CD14-positive monocyte (primary cell): Measurements from ENCODE around the gene SF3A1. TPM values are rescaled to one million over a fixed set of nuclear protein-coding genes. Genes with fewer than 3 reads are reported as not detected.

Source experiments
- DNase-seq, 3 donors: peaks; one replicate each; pipeline ENCODE4 v3.0.0-alpha.2; 2011 to 2022
- H2AFZ ChIP-seq: 2 replicates; pipeline ENCODE4 v1.6.0; 2012; ENCODE audit warnings: mild to moderate bottlenecking, low read depth, low read length, inconsistent platforms; ENCODE audit not compliant: insufficient read depth, poor library complexity, severe bottlenecking
- H3K27ac ChIP-seq, 2 donors: 1 replicate in 1 of 2; 2 replicates in 1 of 2; pipeline ENCODE4 v1.5.1; 2012 to 2013; ENCODE audit warnings: low read length in 2 of 2, control low read depth in 1 of 2, inconsistent platforms in 1 of 2, low read depth in 1 of 2, mild to moderate bottlenecking in 1 of 2
- H3K27me3 ChIP-seq, 2 donors: one replicate each; pipeline versions ENCODE4 v1.6.0 to v1.6.1; 2011 to 2013; ENCODE audit warnings: low read length in 2 of 2; ENCODE audit not compliant: control insufficient read depth in 2 of 2, insufficient read depth in 2 of 2
- H3K36me3 ChIP-seq, 2 donors: replicated peaks in 1 of 2; 1 replicate in 1 of 2; 2 replicates in 1 of 2; pipeline versions ENCODE4 v1.5.1 to v1.6.1; 2012 to 2013; ENCODE audit warnings: low read length in 2 of 2, control low read depth in 1 of 2, inconsistent platforms in 1 of 2, mild to moderate bottlenecking in 1 of 2; ENCODE audit not compliant: insufficient read depth in 2 of 2, control insufficient read depth in 1 of 2
- H3K4me1 ChIP-seq, 2 donors: 1 replicate in 1 of 2; 2 replicates in 1 of 2; pipeline versions ENCODE4 v1.5.1 to v1.6.1; 2012 to 2013; ENCODE audit warnings: low read length in 2 of 2, control low read depth in 1 of 2, inconsistent platforms in 1 of 2, mild to moderate bottlenecking in 1 of 2, moderate library complexity in 1 of 2; ENCODE audit not compliant: insufficient read depth in 2 of 2, control insufficient read depth in 1 of 2
- H3K4me2 ChIP-seq: replicated peaks from 2 replicates; pipeline ENCODE3; 2012; ENCODE audit warnings: low read length, moderate library complexity, mild to moderate bottlenecking; ENCODE audit not compliant: poor library complexity, severe bottlenecking; ENCODE audit errors: extremely low read depth
- H3K4me3 ChIP-seq, 3 experiments: fragments of 200-600 bp in 1 of 3; sonication (generic) in 1 of 3; replicated peaks in 1 of 3; 1 replicate in 2 of 3; 2 replicates in 1 of 3; pipeline ENCODE4 v1.5.1; 2011 to 2013; ENCODE audit warnings: low read length in 3 of 3, mild to moderate bottlenecking in 3 of 3, control low read depth in 2 of 3, low read depth in 2 of 3, inconsistent platforms in 1 of 3, moderate library complexity in 1 of 3
- H3K79me2 ChIP-seq: 2 replicates; pipeline ENCODE4 v1.6.0; 2012; ENCODE audit warnings: mild to moderate bottlenecking, control low read depth, inconsistent platforms, low read length, moderate library complexity; ENCODE audit not compliant: insufficient read depth
- H3K9ac ChIP-seq: 2 replicates; pipeline ENCODE4 v1.6.0; 2017; ENCODE audit warnings: low read length, mild to moderate bottlenecking; ENCODE audit not compliant: insufficient read depth, poor library complexity, severe bottlenecking
- H3K9me3 ChIP-seq, 2 donors: replicated peaks in 1 of 2; 1 replicate in 1 of 2; 2 replicates in 1 of 2; pipeline versions ENCODE4 v1.5.1 to v1.6.1; 2012 to 2013; ENCODE audit warnings: low read length in 2 of 2, control low read depth in 1 of 2; ENCODE audit not compliant: control insufficient read depth in 1 of 2, insufficient read depth in 1 of 2
- H4K20me1 ChIP-seq: 2 replicates; pipeline ENCODE4 v1.6.0; 2012; ENCODE audit warnings: mild to moderate bottlenecking, low read length, control low read depth, moderate library complexity; ENCODE audit not compliant: insufficient read depth
- H3K27ac Mint-ChIP-seq, 7 donors: one replicate each; pipeline ENCODE4 v1.8.0; 2020; ENCODE audit warnings: mild to moderate bottlenecking in 7 of 7, mixed read lengths in 7 of 7, moderate library complexity in 6 of 7, inconsistent platforms in 2 of 7
- H3K27me3 Mint-ChIP-seq, 3 donors: one replicate each; pipeline ENCODE4 v1.8.0; 2021 to 2022; ENCODE audit warnings: low read depth in 3 of 3, mild to moderate bottlenecking in 3 of 3, mixed read lengths in 3 of 3, moderate library complexity in 3 of 3, inconsistent platforms in 1 of 3
- H3K36me3 Mint-ChIP-seq, 2 donors: one replicate each; pipeline ENCODE4 v1.8.0; 2020; ENCODE audit warnings: mixed read lengths in 2 of 2, inconsistent platforms in 1 of 2, mild to moderate bottlenecking in 1 of 2
- H3K4me1 Mint-ChIP-seq: one replicate; pipeline ENCODE4 v1.8.0; 2020; ENCODE audit warnings: mild to moderate bottlenecking, mixed read lengths
- H3K4me3 Mint-ChIP-seq, 2 donors: one replicate each; pipeline ENCODE4 v1.8.0; 2020; ENCODE audit warnings: mild to moderate bottlenecking in 2 of 2, mixed read lengths in 2 of 2, moderate library complexity in 1 of 2
- H3K9me3 Mint-ChIP-seq, 7 donors: one replicate each; pipeline ENCODE4 v1.8.0; 2020 to 2022; ENCODE audit warnings: mixed read lengths in 7 of 7, mild to moderate bottlenecking in 6 of 7, moderate library complexity in 6 of 7, inconsistent platforms in 2 of 7
- WGBS: methylation state at CpG from one replicate; pipeline ENCODE4 v1.1.5; 2013; ENCODE audit warnings: missing lambda C conversion rate; ENCODE audit not compliant: insufficient coverage; 5-methylcytosine and 5-hydroxymethylcytosine counted together
- intact Hi-C, 2 donors: fragments of 100-400 bp; cut with micrococcal nuclease; formaldehyde crosslinking; loops; one replicate each; pipeline versions ENCODE4 v1.15.0 to v1.15.1; 2023
- polyA plus RNA-seq, 3 donors: library from polyadenylated mRNA; depleted of rRNA in 1 of 3; unstranded in 2 of 3; stranded (reverse) in 1 of 3; fragments of 300-500 nt in 2 of 3; fragments of >200 nt in 1 of 3; fragmentation: Illumina TruSeq in 2 of 3; gene quantifications; 1 replicate in 2 of 3; 2 replicates in 1 of 3; pipeline ENCODE4 v1.2.3, GENCODE V29; 2012 to 2021
- TF ChIP-seq, protein P1 (sequence below): fragments of 200-600 bp; IDR thresholded peaks from one replicate; pipeline ENCODE4 v1.8.0; 2022; ENCODE audit warnings: antibody characterized with exemption, mild to moderate bottlenecking

The SF3A1 gene
- polyA plus RNA-seq, 3 donors = 34.7 to 102 (median 52.1) TPM

DNA sequence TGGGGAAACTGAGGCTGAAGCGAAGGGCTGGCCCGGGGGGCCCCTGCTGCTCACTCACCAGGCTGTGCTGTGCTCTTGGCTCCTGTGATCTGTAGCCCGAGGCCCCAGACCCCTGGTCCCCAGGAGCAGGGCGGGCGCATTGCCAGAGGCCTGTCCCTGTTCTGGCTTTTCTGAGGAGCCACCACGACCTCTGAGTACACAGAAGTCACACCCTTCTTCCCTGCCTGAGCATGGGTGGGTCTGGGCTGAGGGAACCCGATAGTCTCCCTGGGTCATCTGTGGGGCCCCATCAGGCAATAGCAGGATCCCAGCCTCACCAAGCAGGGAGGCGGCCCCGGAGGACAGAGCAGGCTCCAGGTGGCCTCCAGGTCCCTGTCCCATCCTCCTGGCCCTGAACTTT is 72.5 kb downstream of the SF3A1 start:
- peaks cover 0 to 4% (median 2%) of the 10 kb centered on the region in 3 donors for H3K27me3 Mint-ChIP-seq
- H3K9me3 Mint-ChIP-seq = peaks cover 0 to 4% (median 0%) of the 10 kb centered on the region in 7 donors
- no peak overlapping the region for H3K4me3 ChIP-seq
- H3K9me3 ChIP-seq = no peaks in the 10 kb centered on the region
- H3K9ac ChIP-seq = no peak overlapping the region
- DNase-seq = no peak
- no peaks in the 10 kb centered on the region for H3K79me2 ChIP-seq
- 83% methylated on average over 6 of the region's 9 CpGs for WGBS
- H4K20me1 ChIP-seq = no peaks in the 10 kb centered on the region
- peaks cover 67% of the 10 kb centered on the region for H3K4me1 Mint-ChIP-seq
- no peaks in the 10 kb centered on the region for H3K27me3 ChIP-seq
- TF ChIP-seq, protein P1, sequence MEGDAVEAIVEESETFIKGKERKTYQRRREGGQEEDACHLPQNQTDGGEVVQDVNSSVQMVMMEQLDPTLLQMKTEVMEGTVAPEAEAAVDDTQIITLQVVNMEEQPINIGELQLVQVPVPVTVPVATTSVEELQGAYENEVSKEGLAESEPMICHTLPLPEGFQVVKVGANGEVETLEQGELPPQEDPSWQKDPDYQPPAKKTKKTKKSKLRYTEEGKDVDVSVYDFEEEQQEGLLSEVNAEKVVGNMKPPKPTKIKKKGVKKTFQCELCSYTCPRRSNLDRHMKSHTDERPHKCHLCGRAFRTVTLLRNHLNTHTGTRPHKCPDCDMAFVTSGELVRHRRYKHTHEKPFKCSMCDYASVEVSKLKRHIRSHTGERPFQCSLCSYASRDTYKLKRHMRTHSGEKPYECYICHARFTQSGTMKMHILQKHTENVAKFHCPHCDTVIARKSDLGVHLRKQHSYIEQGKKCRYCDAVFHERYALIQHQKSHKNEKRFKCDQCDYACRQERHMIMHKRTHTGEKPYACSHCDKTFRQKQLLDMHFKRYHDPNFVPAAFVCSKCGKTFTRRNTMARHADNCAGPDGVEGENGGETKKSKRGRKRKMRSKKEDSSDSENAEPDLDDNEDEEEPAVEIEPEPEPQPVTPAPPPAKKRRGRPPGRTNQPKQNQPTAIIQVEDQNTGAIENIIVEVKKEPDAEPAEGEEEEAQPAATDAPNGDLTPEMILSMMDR = no peak
- H3K27ac Mint-ChIP-seq = peak overlapping the region in 4 of 7 donors; percentile 35 to 78 (median 53)
- H3K4me3 Mint-ChIP-seq = no peak overlapping the region
- no peak overlapping the region for H2AFZ ChIP-seq
- peaks cover 4 to 9% of the 10 kb centered on the region in 2 donors for H3K36me3 Mint-ChIP-seq
- H3K4me2 ChIP-seq = no peak overlapping the region
- H3K4me1 ChIP-seq = peaks cover 54 to 70% of the 10 kb centered on the region in 2 donors
- intact Hi-C loops = loop anchor here in 1 of 2 donors (10.0 kb wide), 1 partner anchor 179 kb away; no protein-coding TSS in a partner anchor
- no peak overlapping the region for H3K27ac ChIP-seq
- H3K36me3 ChIP-seq = no peaks in the 10 kb centered on the region

DNA sequence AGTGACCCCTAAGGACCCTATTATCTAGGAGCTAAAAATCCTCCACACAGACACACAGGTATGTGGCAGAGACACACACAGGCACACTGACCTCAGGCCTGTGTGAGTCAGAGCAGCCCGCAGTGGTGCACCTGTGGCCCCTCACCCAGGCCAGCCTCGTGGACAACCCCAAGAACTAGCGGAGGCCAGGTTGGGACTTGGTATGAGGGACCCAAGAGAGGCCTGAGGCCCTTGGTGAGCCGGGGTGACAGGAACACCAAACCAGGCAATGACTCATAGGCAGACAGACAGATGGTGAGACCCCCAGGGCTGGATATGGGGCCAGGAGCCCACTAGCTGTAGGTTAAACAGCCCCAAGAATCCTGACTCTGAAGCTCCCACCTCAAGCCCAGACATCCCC is 73.4 kb downstream of the SF3A1 start:
- peak overlapping the region in 1 of 2 donors; percentile 20 for H3K4me3 Mint-ChIP-seq

More for the DNA sequence above, 73.4 kb downstream of the SF3A1 start:
- Mint-ChIP-seq H3K36me3 (peaks cover 4 to 13% of the 10 kb centered on the region in 2 donors), H3K4me1 (peaks cover 72% of the 10 kb centered on the region), H3K27me3 (peaks cover 2 to 4% (median 3%) of the 10 kb centered on the region in 3 donors), H3K27ac (peak overlapping the region in 5 of 7 donors; percentile 57 to 84 (median 69)), H3K9me3 (peaks cover 0 to 6% (median 0%) of the 10 kb centered on the region in 7 donors)
- H3K4me1 ChIP-seq = peaks cover 55 to 70% of the 10 kb centered on the region in 2 donors
- 87% methylated on average over 3 of the region's 4 CpGs for WGBS
- H3K9me3 ChIP-seq = no peaks in the 10 kb centered on the region
- no peaks in the 10 kb centered on the region for H3K27me3 ChIP-seq
- no peak for DNase-seq
- TF ChIP-seq, protein P1 = no peak
- no peak overlapping the region for H3K4me2 ChIP-seq
- no peak overlapping the region for H3K4me3 ChIP-seq
- H4K20me1 ChIP-seq = no peaks in the 10 kb centered on the region
- H3K36me3 ChIP-seq = no peaks in the 10 kb centered on the region
- H3K9ac ChIP-seq = no peak overlapping the region
- no peaks in the 10 kb centered on the region for H3K79me2 ChIP-seq
- intact Hi-C loops = loop anchor here in 1 of 2 donors (10.0 kb wide), 1 partner anchor 179 kb away; no protein-coding TSS in a partner anchor
- peak overlapping the region in 1 of 2 donors; percentile 17 for H3K27ac ChIP-seq
- no peak overlapping the region for H2AFZ ChIP-seq
